IMR-90 (cell line): ENCODE measurements around the gene KLHL25. TPM values are rescaled to one million over a fixed set of nuclear protein-coding genes. Genes with fewer than 3 reads are reported as not detected.

Experiments used
- ATAC-seq: fragments of 200-7000 bp; cut with Tn5 transposase; 2 replicates; pipeline ENCODE4 v1.9.1; 2020; ENCODE audit warnings: low read depth, mild to moderate bottlenecking, moderate library complexity
- BruUV-seq: library from RNA; stranded (reverse); fragments of 400-500 nt; replicated peaks from 2 replicates; lab custom pipeline; 2021; lab: Mats Ljungman, UMichigan
- CTCF ChIA-PET: fragments of 300-600 bp; formaldehyde crosslinking; extraction: SDS; loops from one replicate; lab custom pipeline; 2021; ENCODE audit warnings: antibody characterized with exemption; lab: Yijun Ruan, JAX
- POLR2A ChIA-PET: fragments of 300-600 bp; sonication (Branson Sonifier 250); formaldehyde crosslinking; loops from one replicate; lab custom pipeline; 2022; ENCODE audit warnings: antibody characterized with exemption; ENCODE audit not compliant: unreplicated experiment; lab: Charles Lee
- DNase-seq: peaks from one replicate; pipeline ENCODE4 v3.0.0; 2013
- H2AFZ ChIP-seq: replicated peaks from 2 replicates; pipeline ENCODE3; 2013; ENCODE audit warnings: low read length, mild to moderate bottlenecking; ENCODE audit not compliant: poor library complexity
- H2AK5ac ChIP-seq: 2 replicates; pipeline ENCODE4 v1.6.1; 2013; ENCODE audit warnings: low read depth, low read length, inconsistent platforms
- H2AK9ac ChIP-seq: replicated peaks from 2 replicates; pipeline ENCODE3; 2013; ENCODE audit warnings: mild to moderate bottlenecking, low read depth, low read length, moderate library complexity; ENCODE audit not compliant: poor library complexity
- H2BK120ac ChIP-seq: 2 replicates; pipeline ENCODE4 v1.6.1; 2013; ENCODE audit warnings: low read depth, low read length, inconsistent platforms
- H2BK15ac ChIP-seq: 3 replicates; pipeline ENCODE4 v1.6.1; 2013; ENCODE audit warnings: low read depth, low read length, inconsistent platforms
- H2BK20ac ChIP-seq: 2 replicates; pipeline ENCODE4 v1.6.1; 2013; ENCODE audit warnings: low read depth, mild to moderate bottlenecking, inconsistent platforms, low read length, moderate library complexity
- H2BK5ac ChIP-seq: 2 replicates; pipeline ENCODE4 v1.6.1; 2013; ENCODE audit warnings: mild to moderate bottlenecking, low read depth, low read length, inconsistent platforms; ENCODE audit not compliant: poor library complexity, severe bottlenecking
- H3K14ac ChIP-seq: replicated peaks from 2 replicates; pipeline ENCODE4 v1.6.1; 2013; ENCODE audit warnings: low read depth, low read length, inconsistent platforms
- H3K18ac ChIP-seq: 2 replicates; pipeline ENCODE4 v1.6.1; 2013; ENCODE audit warnings: low read depth, low read length, control low read depth
- H3K23ac ChIP-seq: 2 replicates; pipeline ENCODE4 v1.6.1; 2013; ENCODE audit warnings: low read depth, low read length, inconsistent platforms
- H3K27ac ChIP-seq: 2 replicates; pipeline ENCODE4 v1.5.1; 2013; ENCODE audit warnings: mild to moderate bottlenecking, control low read depth, low read length; ENCODE audit not compliant: insufficient read depth
- H3K27me3 ChIP-seq: 2 replicates; pipeline ENCODE4 v1.6.1; 2013; ENCODE audit warnings: low read length; ENCODE audit not compliant: control insufficient read depth, insufficient read depth
- H3K36me3 ChIP-seq: 2 replicates; pipeline ENCODE4 v1.6.1; 2013; ENCODE audit warnings: low read length, mixed read lengths; ENCODE audit not compliant: control insufficient read depth, insufficient read depth
- H3K4ac ChIP-seq: 2 replicates; pipeline ENCODE4 v1.6.1; 2013; ENCODE audit warnings: low read depth, low read length, inconsistent platforms
- H3K4me1 ChIP-seq: 2 replicates; pipeline ENCODE4 v1.6.1; 2013; ENCODE audit warnings: low read length, mixed read lengths; ENCODE audit not compliant: control insufficient read depth, insufficient read depth
- H3K4me2 ChIP-seq: 2 replicates; pipeline ENCODE4 v1.6.1; 2013; ENCODE audit warnings: low read depth, mild to moderate bottlenecking, control low read depth, low read length, moderate library complexity
- H3K4me3 ChIP-seq: 2 replicates; pipeline ENCODE4 v1.5.1; 2013; ENCODE audit warnings: low read depth, mild to moderate bottlenecking, control low read depth, low read length, moderate library complexity; ENCODE audit not compliant: insufficient read depth
- H3K56ac ChIP-seq: 2 replicates; pipeline ENCODE4 v1.6.1; 2013; ENCODE audit warnings: low read length, inconsistent platforms; ENCODE audit not compliant: insufficient read depth; ENCODE audit errors: extremely low read depth
- H3K79me1 ChIP-seq, 2 experiments: 2 replicates each; pipeline ENCODE4 v1.6.1; 2013; ENCODE audit warnings: low read length in 2 of 2, inconsistent platforms in 1 of 2, low read depth in 1 of 2
- H3K9ac ChIP-seq: 2 replicates; pipeline ENCODE4 v1.6.1; 2013; ENCODE audit warnings: low read depth, low read length, control low read depth
- H3K9me1 ChIP-seq: 2 replicates; pipeline ENCODE4 v1.6.1; 2013; ENCODE audit warnings: low read length, inconsistent platforms; ENCODE audit not compliant: insufficient read depth
- H3K9me3 ChIP-seq: 2 replicates; pipeline ENCODE4 v1.6.1; 2013; ENCODE audit warnings: low read length; ENCODE audit not compliant: control insufficient read depth, insufficient read depth
- H4K20me1 ChIP-seq: 2 replicates; pipeline ENCODE4 v1.6.1; 2013; ENCODE audit warnings: low read length, inconsistent platforms; ENCODE audit not compliant: insufficient read depth
- H4K5ac ChIP-seq: 2 replicates; pipeline ENCODE4 v1.6.1; 2013; ENCODE audit warnings: mild to moderate bottlenecking, low read depth, low read length, control low read depth
- H4K8ac ChIP-seq, 2 experiments: 2 replicates each; pipeline ENCODE4 v1.6.1; 2013; ENCODE audit warnings: low read depth in 2 of 2, low read length in 2 of 2, control low read depth in 1 of 2, inconsistent platforms in 1 of 2
- H4K91ac ChIP-seq: 2 replicates; pipeline ENCODE4 v1.6.1; 2013; ENCODE audit warnings: low read depth, low read length, inconsistent platforms; ENCODE audit not compliant: insufficient read depth
- BHLHE40 ChIP-seq: fragments of 150-350 bp; IDR thresholded peaks from 2 replicates; pipeline ENCODE4 v1.6.1; 2016; ENCODE audit warnings: mild to moderate bottlenecking, low read depth, low read length
- CEBPB ChIP-seq: IDR thresholded peaks from 2 replicates; pipeline ENCODE4 v1.6.1; 2012; ENCODE audit warnings: low read depth, low read length, improper control_type of control experiment
- CHD1 ChIP-seq: IDR thresholded peaks from 2 replicates; pipeline ENCODE4 v1.6.1; 2012; ENCODE audit warnings: low read depth, low read length, improper control_type of control experiment
- FOS ChIP-seq: fragments of 150-350 bp; IDR thresholded peaks from 2 replicates; pipeline ENCODE4 v1.6.1; 2016; ENCODE audit warnings: low read depth, low read length
- MAFK ChIP-seq: IDR thresholded peaks from 2 replicates; pipeline ENCODE4 v1.6.1; 2012; ENCODE audit warnings: low read depth, low read length, improper control_type of control experiment
- MAZ ChIP-seq: IDR thresholded peaks from 2 replicates; pipeline ENCODE4 v1.6.1; 2012; ENCODE audit warnings: low read depth, mild to moderate bottlenecking, low read length, improper control_type of control experiment, moderate library complexity, borderline replicate concordance
- MXI1 ChIP-seq: IDR thresholded peaks from 2 replicates; pipeline ENCODE4 v1.6.1; 2012; ENCODE audit warnings: low read depth, mild to moderate bottlenecking, low read length, moderate library complexity, borderline replicate concordance
- NFE2L2 ChIP-seq: fragments of 150-350 bp; IDR thresholded peaks from 2 replicates; pipeline ENCODE4 v1.6.1; 2016; ENCODE audit warnings: low read depth, mild to moderate bottlenecking, low read length
- POLR2A ChIP-seq: IDR thresholded peaks from 2 replicates; pipeline ENCODE4 v1.6.1; 2012; ENCODE audit warnings: mild to moderate bottlenecking, low read depth, low read length
- RAD21 ChIP-seq: IDR thresholded peaks from 2 replicates; pipeline ENCODE4 v1.6.1; 2012; ENCODE audit warnings: low read length, improper control_type of control experiment
- RCOR1 ChIP-seq: IDR thresholded peaks from 2 replicates; pipeline ENCODE4 v1.6.1; 2012; ENCODE audit warnings: mild to moderate bottlenecking, low read length, improper control_type of control experiment; ENCODE audit not compliant: insufficient replicate concordance
- RFX5 ChIP-seq: IDR thresholded peaks from 2 replicates; pipeline ENCODE4 v1.8.0; 2012; ENCODE audit warnings: low read depth, mild to moderate bottlenecking, low read length, moderate library complexity
- SMC3 ChIP-seq: fragments of 150-350 bp; IDR thresholded peaks from 2 replicates; pipeline ENCODE4 v1.6.1; 2016; ENCODE audit warnings: low read depth, mild to moderate bottlenecking, antibody characterized with exemption, low read length, moderate library complexity
- WGBS, 2 experiments: methylation state at CpG; one replicate each; pipeline versions ENCODE4 v1.1.5 to v1.1.7; 2013; ENCODE audit warnings: missing lambda C conversion rate in 2 of 2; ENCODE audit not compliant: insufficient read length in 1 of 2; ENCODE audit errors: extremely low coverage in 2 of 2; 5-methylcytosine and 5-hydroxymethylcytosine counted together
- dilution Hi-C: fragments of 300-500 bp; cut with HindIII; formaldehyde crosslinking; loops from one replicate; pipeline ENCODE4 v1.14.3; 2018; ENCODE audit warnings: low sequenced_read_pairs; ENCODE audit not compliant: unreplicated experiment
- in situ Hi-C: fragments of 300-500 bp; cut with MboI; formaldehyde crosslinking; loops from 3 replicates; pipeline ENCODE4 v1.14.3; 2019; ENCODE audit warnings: low sequenced_read_pairs, inconsistent platforms, mixed read lengths
- intact Hi-C: fragments of 100-400 bp; cut with micrococcal nuclease; formaldehyde crosslinking; loops from 2 replicates; pipeline ENCODE4 v1.10.0; 2022
- polyA plus RNA-seq, 3 experiments: library from polyadenylated mRNA; depleted of rRNA; stranded (reverse); fragments of >200 nt; gene quantifications; 2 replicates each; pipeline ENCODE4 v1.2.3, GENCODE V29; 2012; ENCODE audit warnings: low replicate concordance in 1 of 3
- total RNA-seq: library from RNA; depleted of rRNA; stranded (reverse); fragments of >200 nt; gene quantifications from 2 replicates; pipeline ENCODE4 v1.2.3, GENCODE V29; 2012
- TF ChIP-seq, protein P1 (sequence below): fragments of 150-350 bp; IDR thresholded peaks from 2 replicates; pipeline ENCODE4 v1.6.1; 2017; ENCODE audit warnings: mild to moderate bottlenecking, antibody characterized with exemption, low read length, low read depth
- TF ChIP-seq, protein P2 (sequence below): fragments of 150-350 bp; IDR thresholded peaks from 2 replicates; pipeline ENCODE4 v1.6.1; 2016; ENCODE audit warnings: low read depth, mild to moderate bottlenecking, low read length, moderate library complexity, borderline replicate concordance
- TF ChIP-seq, protein P3 (sequence below): conservative IDR thresholded peaks from 2 replicates; pipeline ENCODE4 v1.5.1; 2012; ENCODE audit warnings: mild to moderate bottlenecking, low read depth, low read length, improper control_type of control experiment

Gene KLHL25
- total and polyA plus RNA-seq, 2 of the 4 experiments (the other 2 are of a cell fraction), result 2.7 to 5.6 TPM

DNA sequence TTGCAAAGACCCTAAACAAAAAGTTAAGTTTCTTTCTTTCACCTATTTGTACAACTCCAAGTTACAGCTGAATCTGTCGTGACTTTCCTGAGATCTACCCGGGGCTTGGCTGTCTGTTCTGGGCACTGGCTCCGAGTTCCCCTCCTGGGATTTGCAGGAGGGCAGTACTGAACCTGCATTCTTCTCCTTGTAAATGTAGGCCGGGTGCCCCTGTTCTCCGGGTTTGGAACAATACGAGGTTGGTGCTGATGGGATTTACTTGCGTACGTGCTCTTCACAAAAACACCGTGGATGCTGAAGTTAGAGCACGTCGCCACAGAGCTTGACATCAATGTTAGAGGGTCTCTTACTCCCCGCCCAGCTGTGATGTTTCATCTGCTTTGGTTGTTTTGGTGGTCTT, 48.1 kb downstream of the KLHL25 start:
- H3K27ac ChIP-seq, result no peak overlapping the region
- ChIA-PET CTCF (no interaction called here), POLR2A (no interaction called here)
- no peak overlapping the region for H2AFZ ChIP-seq
- ATAC-seq, result no peak
- H3K4me3 ChIP-seq, result no peak overlapping the region
- no peaks in the 10 kb centered on the region; the same call in 1 of the 2 replicates for H3K9me1 ChIP-seq
- H2BK15ac ChIP-seq, result no peak overlapping the region
- no peak overlapping the region for H2AK9ac ChIP-seq
- no peaks in the 10 kb centered on the region for H3K27me3 ChIP-seq
- no peak overlapping the region for H2AK5ac ChIP-seq
- no peak overlapping the region for H4K8ac ChIP-seq
- H3K18ac ChIP-seq, result no peak overlapping the region
- no peak overlapping the region for H3K4me2 ChIP-seq
- no peak overlapping the region for H3K9ac ChIP-seq
- no peak overlapping the region for H2BK120ac ChIP-seq
- no peaks in the 10 kb centered on the region for H3K9me3 ChIP-seq
- in situ Hi-C loops (no loop called here), intact Hi-C loops (no loop called here), dilution Hi-C loops (no loop called here)
- no peaks in the 10 kb centered on the region for H4K20me1 ChIP-seq
- H3K14ac ChIP-seq, result no peak overlapping the region
- no peak for TF ChIP-seq RFX5
- no peak for TF ChIP-seq SMC3
- no peak for TF ChIP-seq FOS
- TF ChIP-seq, protein P1, sequence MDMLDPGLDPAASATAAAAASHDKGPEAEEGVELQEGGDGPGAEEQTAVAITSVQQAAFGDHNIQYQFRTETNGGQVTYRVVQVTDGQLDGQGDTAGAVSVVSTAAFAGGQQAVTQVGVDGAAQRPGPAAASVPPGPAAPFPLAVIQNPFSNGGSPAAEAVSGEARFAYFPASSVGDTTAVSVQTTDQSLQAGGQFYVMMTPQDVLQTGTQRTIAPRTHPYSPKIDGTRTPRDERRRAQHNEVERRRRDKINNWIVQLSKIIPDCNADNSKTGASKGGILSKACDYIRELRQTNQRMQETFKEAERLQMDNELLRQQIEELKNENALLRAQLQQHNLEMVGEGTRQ, result no peak
- TF ChIP-seq NFE2L2, result no peak
- TF ChIP-seq MXI1, result no peak
- TF ChIP-seq, protein P2, sequence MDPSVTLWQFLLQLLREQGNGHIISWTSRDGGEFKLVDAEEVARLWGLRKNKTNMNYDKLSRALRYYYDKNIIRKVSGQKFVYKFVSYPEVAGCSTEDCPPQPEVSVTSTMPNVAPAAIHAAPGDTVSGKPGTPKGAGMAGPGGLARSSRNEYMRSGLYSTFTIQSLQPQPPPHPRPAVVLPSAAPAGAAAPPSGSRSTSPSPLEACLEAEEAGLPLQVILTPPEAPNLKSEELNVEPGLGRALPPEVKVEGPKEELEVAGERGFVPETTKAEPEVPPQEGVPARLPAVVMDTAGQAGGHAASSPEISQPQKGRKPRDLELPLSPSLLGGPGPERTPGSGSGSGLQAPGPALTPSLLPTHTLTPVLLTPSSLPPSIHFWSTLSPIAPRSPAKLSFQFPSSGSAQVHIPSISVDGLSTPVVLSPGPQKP, result no peak
- TF ChIP-seq BHLHE40, result no peak
- no peak for TF ChIP-seq CHD1
- TF ChIP-seq RCOR1, result no peak
- no peak for TF ChIP-seq RAD21
- no peak for TF ChIP-seq POLR2A
- TF ChIP-seq, protein P3, sequence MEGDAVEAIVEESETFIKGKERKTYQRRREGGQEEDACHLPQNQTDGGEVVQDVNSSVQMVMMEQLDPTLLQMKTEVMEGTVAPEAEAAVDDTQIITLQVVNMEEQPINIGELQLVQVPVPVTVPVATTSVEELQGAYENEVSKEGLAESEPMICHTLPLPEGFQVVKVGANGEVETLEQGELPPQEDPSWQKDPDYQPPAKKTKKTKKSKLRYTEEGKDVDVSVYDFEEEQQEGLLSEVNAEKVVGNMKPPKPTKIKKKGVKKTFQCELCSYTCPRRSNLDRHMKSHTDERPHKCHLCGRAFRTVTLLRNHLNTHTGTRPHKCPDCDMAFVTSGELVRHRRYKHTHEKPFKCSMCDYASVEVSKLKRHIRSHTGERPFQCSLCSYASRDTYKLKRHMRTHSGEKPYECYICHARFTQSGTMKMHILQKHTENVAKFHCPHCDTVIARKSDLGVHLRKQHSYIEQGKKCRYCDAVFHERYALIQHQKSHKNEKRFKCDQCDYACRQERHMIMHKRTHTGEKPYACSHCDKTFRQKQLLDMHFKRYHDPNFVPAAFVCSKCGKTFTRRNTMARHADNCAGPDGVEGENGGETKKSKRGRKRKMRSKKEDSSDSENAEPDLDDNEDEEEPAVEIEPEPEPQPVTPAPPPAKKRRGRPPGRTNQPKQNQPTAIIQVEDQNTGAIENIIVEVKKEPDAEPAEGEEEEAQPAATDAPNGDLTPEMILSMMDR, result no peak
- no peak for TF ChIP-seq MAZ
- no peak for TF ChIP-seq CEBPB
- no peak for TF ChIP-seq MAFK
- H3K4me1 ChIP-seq, result peaks cover 4% of the 10 kb centered on the region; the same call in 1 of the 2 replicates
- H2BK5ac ChIP-seq, result no peak overlapping the region
- no peak overlapping the region for H4K5ac ChIP-seq
- H3K36me3 ChIP-seq, result peaks cover 32% of the 10 kb centered on the region
- WGBS, 2 experiments, result 91% methylated on average over 3 of the region's 12 CpGs; no CpG with 5 or more reads in 1 of the 2 experiments
- no peak overlapping the region for H4K91ac ChIP-seq
- no peak overlapping the region for H3K23ac ChIP-seq
- H3K56ac ChIP-seq, result no peak overlapping the region
- no peak overlapping the region for H3K4ac ChIP-seq
- peaks cover 0 to 5% of the 10 kb centered on the region in 2 experiments; a peak in 2 of 4 replicates for H3K79me1 ChIP-seq
- no peak for DNase-seq
- no peak overlapping the region for H2BK20ac ChIP-seq
- no TSS peak for BruUV-seq
